Adrenal gland (tissue), 12 donors: Measurements from ENCODE around the gene SLC33A1. TPM values are rescaled to one million over a fixed set of nuclear protein-coding genes. Genes with fewer than 3 reads are reported as not detected.

Experiments used
- DNase-seq, 7 donors: peaks; one replicate each; pipeline ENCODE4 v3.0.0-alpha.2; 2019 to 2020
- H3K27ac ChIP-seq, 5 donors: fragments of 200-600 bp; sonication (generic) in 4 of 5; 1 replicate in 3 of 5; 2 replicates in 2 of 5; pipeline versions ENCODE4 v1.5.1 to v1.8.0; 2016 to 2020; ENCODE audit warnings: mild to moderate bottlenecking in 1 of 5
- H3K27me3 ChIP-seq: fragments of 200-600 bp; 2 replicates; pipeline ENCODE4 v1.8.0; 2021
- H3K36me3 ChIP-seq, 2 donors: fragments of 200-600 bp; replicated peaks in 1 of 2; 1 replicate in 1 of 2; 2 replicates in 1 of 2; pipeline versions ENCODE4 v1.5.1 to v1.8.0; 2018 to 2022
- H3K4me1 ChIP-seq, 2 donors: fragments of 200-600 bp; replicated peaks in 1 of 2; 1 replicate in 1 of 2; 2 replicates in 1 of 2; pipeline versions ENCODE4 v1.5.1 to v1.8.0; 2018 to 2021
- H3K4me3 ChIP-seq, 4 donors: fragments of 200-600 bp; sonication (generic) in 3 of 4; one replicate each; pipeline ENCODE4 v1.5.1; 2016 to 2018
- H3K9me3 ChIP-seq, 3 donors: fragments of 200-600 bp; sonication (generic) in 1 of 3; replicated peaks in 1 of 3; 1 replicate in 2 of 3; 2 replicates in 1 of 3; pipeline versions ENCODE4 v1.5.1 to v1.8.0; 2016 to 2021
- CTCF ChIP-seq, 6 experiments: fragments of 450-650 bp in 4 of 6; fragments of 200-600 bp in 2 of 6; sonication (generic) in 1 of 6; IDR thresholded peaks; 1 replicate in 5 of 6; 2 replicates in 1 of 6; pipeline versions ENCODE4 v1.5.1 to v1.8.0; 2016 to 2021; ENCODE audit warnings: antibody characterized with exemption in 6 of 6, mild to moderate bottlenecking in 2 of 6, moderate library complexity in 1 of 6
- POLR2A ChIP-seq, 2 donors: fragments of 450-650 bp; IDR thresholded peaks; one replicate each; pipeline ENCODE4 v1.6.1; 2017; ENCODE audit warnings: antibody characterized with exemption in 2 of 2, mild to moderate bottlenecking in 2 of 2, moderate library complexity in 1 of 2
- WGBS, 4 donors: extraction: QIAGEN DNeasy Blood & Tissue Kit in 2 of 4; methylation state at CpG; one replicate each; pipeline versions ENCODE4 v1.1.5 to v1.1.7; 2013 to 2017; 5-methylcytosine and 5-hydroxymethylcytosine counted together
- intact Hi-C, 2 donors: fragments of 100-400 bp; cut with DNase I; formaldehyde crosslinking; loops; one replicate each; pipeline versions ENCODE4 v1.14.1 to v1.15.0; 2022 to 2023
- polyA plus RNA-seq, 3 donors: library from polyadenylated mRNA; stranded (reverse); fragments of 200-250 nt in 2 of 3; fragments of 350-450 nt in 1 of 3; fragmentation: Illumina TruSeq in 1 of 3; extraction: RNeasy Lipid Tissue Mini Kit (QIAGEN cat#74804) in 1 of 3; gene quantifications; one replicate each; pipeline ENCODE4 v1.2.3, GENCODE V29; 2013 to 2014
- total RNA-seq, 9 donors: library from RNA; depleted of rRNA in 4 of 9; stranded (reverse); fragments of >200 nt in 4 of 9; fragments of 120-200 nt in 1 of 9; fragmentation: NEBNext Ultra II Directional in 1 of 9; extraction: Animal tissue kit (Norgen Biotek cat#: 25700) in 1 of 9; gene quantifications; one replicate each; pipeline versions ENCODE4 v1.1.0 to v1.2.4, GENCODE V29; 2013 to 2023
- donor health status: healthy with polysubstance abuse.
- donor health status: Bipolar disorder and iron deficiency.
- donor health status: DM: yes; HTN: yes; CAD: no.
- donor health status: DM: no; HTN: no; CAD: no.
- donor health status: DM: no; HTN: no; CAD: no.
- donor health status: DM: yes; HTN: yes; CAD: no.

Gene SLC33A1
- total and polyA plus RNA-seq, 12 donors: 3.6 to 101 (median 36.2) TPM

GRCh38 chr3:155782390-155782953 lies 71.8 kb downstream of the SLC33A1 start:
- H3K9me3 ChIP-seq: peaks cover 0 to 13% (median 0%) of the 10 kb centered on the region in 3 donors

GRCh38 chr3:155780291-155780690 lies 73.9 kb downstream of the SLC33A1 start:
- H3K9me3 ChIP-seq: peaks cover 0 to 13% (median 0%) of the 10 kb centered on the region in 3 donors
- H3K36me3 ChIP-seq: no peaks in the 10 kb centered on the region
- H3K4me1 ChIP-seq: no peaks in the 10 kb centered on the region
- intact Hi-C loops: no loop called here
- H3K27me3 ChIP-seq: no peaks in the 10 kb centered on the region
- H3K27ac ChIP-seq: no peak overlapping the region
- no peak for DNase-seq
- TF ChIP-seq CTCF (IDR thresholded peaks at IDR 0.05) (no peak), POLR2A (IDR thresholded peaks at IDR 0.05) (no peak)
- H3K4me3 ChIP-seq: no peak overlapping the region

More at GRCh38 chr3:155782390-155782953, 71.8 kb downstream of the SLC33A1 start:
- no peak for DNase-seq
- H3K27ac ChIP-seq: no peak overlapping the region
- H3K4me3 ChIP-seq: no peak overlapping the region
- TF ChIP-seq CTCF (IDR thresholded peaks at IDR 0.05): no peak
- TF ChIP-seq POLR2A (IDR thresholded peaks at IDR 0.05): no peak
- no peaks in the 10 kb centered on the region for H3K27me3 ChIP-seq
- no peaks in the 10 kb centered on the region for H3K36me3 ChIP-seq
- intact Hi-C loops: no loop called here
- H3K4me1 ChIP-seq: no peaks in the 10 kb centered on the region
- WGBS, 4 donors: 93 to 100% (median 99%) methylated on average over 1 of the region's 1 CpG

GRCh38 chr3:155778462-155778861 lies 75.8 kb downstream of the SLC33A1 start:
- peaks cover 0 to 4% of the 10 kb centered on the region in 2 donors for H3K36me3 ChIP-seq
- intact Hi-C loops: no loop called here
- TF ChIP-seq CTCF (IDR thresholded peaks at IDR 0.05) (no peak), POLR2A (IDR thresholded peaks at IDR 0.05) (no peak)
- no peak overlapping the region for H3K4me3 ChIP-seq
- no peak for DNase-seq
- H3K4me1 ChIP-seq: no peaks in the 10 kb centered on the region
- no peaks in the 10 kb centered on the region for H3K27me3 ChIP-seq
- no peak overlapping the region for H3K27ac ChIP-seq
- H3K9me3 ChIP-seq: peaks cover 0 to 13% (median 0%) of the 10 kb centered on the region in 3 donors

GRCh38 chr3:155772801-155773200 lies 81.4 kb downstream of the SLC33A1 start:
- H3K27ac ChIP-seq: no peak overlapping the region
- no peaks in the 10 kb centered on the region for H3K4me1 ChIP-seq
- H3K4me3 ChIP-seq: no peak overlapping the region
- H3K36me3 ChIP-seq: peaks cover 0 to 4% of the 10 kb centered on the region in 2 donors
- H3K27me3 ChIP-seq: no peaks in the 10 kb centered on the region
- no peak for DNase-seq
- intact Hi-C loops: no loop called here
- H3K9me3 ChIP-seq: no peaks in the 10 kb centered on the region
- 95 to 100% (median 100%) methylated on average over 1 of the region's 1 CpG for WGBS, 4 donors
- TF ChIP-seq POLR2A (IDR thresholded peaks at IDR 0.05) (no peak), CTCF (IDR thresholded peaks at IDR 0.05) (no peak)
